ENCODE data around the gene ERC2.

Gene ERC2

DNA sequence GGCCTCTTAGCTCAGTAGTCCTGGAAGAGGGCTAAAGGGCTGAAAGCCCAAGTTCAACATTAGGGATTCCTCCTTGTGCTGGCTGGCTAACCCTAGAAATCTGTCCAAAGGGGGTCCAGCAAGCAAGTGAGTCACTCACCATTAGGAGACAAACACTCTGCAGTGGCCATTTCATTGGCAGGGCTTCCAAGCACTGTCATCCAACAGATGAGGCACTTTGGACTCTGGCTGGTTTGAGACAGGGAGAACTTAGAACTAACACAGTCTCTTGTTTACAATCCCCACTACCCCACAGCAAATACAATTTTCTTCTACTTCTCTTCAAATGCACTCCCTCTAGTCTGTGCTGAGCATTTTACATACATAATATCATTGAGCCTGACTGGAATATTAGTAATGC, 971.0 kb downstream of the ERC2 start:
- DNase-seq = no peak

DNA sequence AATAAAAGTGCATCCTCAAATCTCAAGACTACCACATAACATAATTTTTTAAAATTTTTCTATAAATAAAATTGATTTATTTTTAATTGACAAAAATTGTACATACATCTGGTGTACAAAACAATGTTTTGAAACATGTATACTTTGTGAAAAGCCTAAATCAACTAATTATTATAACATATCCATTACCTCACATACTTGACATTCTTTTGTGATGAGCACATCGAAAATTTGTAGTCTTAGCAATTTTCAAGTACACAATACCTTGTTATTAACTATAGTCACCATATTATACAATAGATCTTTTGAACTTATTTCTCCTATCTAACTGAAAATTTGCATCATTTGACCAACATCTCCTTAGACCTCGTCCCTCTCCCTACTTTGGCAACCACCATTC, 973.3 kb downstream of the ERC2 start:
- no peak for DNase-seq

DNA sequence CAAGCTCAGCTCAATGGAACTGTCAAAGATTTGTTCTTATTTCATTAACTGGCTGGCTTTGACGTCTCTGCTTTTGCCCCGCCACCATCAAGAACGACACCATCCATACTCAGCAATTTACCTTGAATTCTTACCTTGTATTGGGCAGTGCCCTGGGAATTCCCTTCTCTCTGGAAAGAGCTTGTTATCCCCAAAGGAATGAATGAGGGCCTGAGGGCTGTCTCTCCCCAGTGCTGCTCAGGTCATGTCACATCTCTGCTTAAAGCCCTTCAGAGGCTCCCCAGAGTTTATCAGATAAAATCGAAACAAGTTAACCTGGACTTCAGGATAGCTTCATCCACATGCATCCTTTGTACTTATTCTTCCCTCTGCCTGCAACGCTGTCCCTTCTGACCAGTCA, 975.3 kb downstream of the ERC2 start:
- no peak for DNase-seq

DNA sequence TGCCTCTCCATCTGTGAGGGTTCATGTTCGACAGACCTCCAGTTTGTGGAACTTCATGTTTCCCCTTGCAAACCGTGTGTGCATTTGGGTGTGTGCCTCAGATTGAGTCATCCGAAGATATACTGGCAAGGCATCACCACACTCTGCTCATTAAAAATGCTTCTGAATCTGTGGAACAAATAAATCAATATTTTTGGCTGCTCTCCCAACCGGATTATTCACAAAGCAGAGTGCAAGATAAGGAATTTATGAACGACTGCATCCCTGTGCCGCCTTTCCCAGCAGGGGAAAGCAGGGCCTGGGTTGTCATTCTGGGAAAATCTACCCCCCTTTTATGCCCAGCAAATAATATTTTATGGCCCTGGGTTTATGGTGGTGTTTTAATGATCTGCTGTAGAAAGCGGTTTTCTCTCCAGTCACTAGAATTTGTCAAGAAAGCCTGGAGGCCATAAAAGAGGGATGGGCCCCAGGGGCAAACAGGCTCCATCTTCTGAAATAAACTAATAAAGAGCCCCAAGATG, 976.9 kb downstream of the ERC2 start:
- no peak for DNase-seq

DNA sequence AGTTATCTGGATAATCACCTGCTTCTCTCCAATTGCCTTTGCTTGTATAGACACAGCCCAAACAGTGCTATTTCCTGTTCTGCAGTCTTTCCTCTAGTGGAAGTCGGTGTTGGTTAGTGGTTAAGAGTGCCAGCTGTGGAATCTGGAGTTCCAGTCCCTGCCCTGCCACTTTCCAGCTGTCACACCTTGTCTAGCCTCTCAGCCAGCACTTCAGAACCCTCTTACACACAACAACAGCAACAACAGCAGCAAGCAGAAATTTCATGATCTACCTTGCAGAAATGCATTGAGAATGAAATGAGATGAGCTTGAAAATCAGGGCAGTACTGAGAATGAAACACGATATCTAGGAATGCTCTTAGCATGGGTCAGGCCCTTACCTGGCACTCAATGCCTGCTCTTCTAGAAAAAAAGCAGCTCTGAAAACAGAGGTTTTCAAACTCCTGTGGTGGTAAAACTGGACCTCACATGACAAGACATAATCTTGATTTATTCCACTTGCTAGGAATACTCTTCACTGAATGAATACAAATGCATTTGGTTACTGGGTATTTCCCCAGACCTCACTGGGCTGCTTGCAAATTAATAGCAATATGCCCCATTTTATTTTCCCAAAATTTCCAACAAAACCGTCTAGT, 977.9 kb downstream of the ERC2 start:
- no peak for DNase-seq

DNA sequence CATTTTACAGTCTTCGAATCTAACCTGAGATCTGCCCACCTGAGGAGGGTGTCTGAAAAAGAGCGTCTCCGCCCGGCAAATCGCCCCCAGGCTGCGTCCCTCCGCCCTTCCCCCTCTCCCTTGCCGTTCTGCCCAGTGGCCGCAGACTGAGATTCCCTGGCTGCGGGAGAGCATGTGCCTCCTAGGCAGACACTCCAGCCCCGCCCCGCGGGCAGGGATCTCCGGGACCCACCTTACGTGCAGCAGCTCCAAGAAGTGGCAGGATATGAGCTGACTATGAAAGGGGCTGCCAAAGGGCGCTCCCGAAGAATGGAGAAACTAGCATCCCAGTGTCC, 978.5 kb downstream of the ERC2 start:
- no peak for DNase-seq

DNA sequence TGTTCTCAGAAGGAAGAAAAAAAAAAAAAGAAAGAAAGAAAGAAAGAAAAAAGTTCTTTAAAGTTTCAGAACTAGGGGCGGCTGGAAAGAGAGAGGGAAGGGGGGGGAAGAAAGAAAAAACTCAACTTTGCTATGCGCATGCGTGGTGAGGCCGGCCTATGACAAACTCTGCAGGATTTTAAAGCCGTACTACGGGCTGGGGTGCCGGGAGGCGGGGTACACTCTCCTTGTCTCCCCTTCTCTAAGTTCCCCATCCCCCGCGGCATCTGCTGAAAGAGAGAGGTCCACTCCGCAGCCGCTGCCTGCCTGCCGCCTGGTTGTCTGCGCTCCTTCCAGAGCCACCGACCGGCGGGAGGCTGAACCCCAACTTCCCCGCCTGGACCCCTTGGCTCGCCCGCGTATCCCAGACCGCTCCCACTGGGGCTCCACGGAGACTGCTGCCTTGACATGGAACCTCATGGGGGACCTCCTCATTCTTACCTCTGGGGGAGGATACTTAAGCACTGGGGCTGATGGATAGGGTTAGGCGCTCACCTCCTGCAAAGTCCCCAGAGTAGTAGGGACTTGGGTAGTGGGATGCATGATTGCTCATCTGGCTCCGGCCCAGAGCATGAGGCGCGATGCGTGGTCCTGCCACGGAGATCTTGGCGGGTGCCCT, 979.7 kb downstream of the ERC2 start:
- DNase-seq = peak in 1 of 2 donors; percentile 29

DNA sequence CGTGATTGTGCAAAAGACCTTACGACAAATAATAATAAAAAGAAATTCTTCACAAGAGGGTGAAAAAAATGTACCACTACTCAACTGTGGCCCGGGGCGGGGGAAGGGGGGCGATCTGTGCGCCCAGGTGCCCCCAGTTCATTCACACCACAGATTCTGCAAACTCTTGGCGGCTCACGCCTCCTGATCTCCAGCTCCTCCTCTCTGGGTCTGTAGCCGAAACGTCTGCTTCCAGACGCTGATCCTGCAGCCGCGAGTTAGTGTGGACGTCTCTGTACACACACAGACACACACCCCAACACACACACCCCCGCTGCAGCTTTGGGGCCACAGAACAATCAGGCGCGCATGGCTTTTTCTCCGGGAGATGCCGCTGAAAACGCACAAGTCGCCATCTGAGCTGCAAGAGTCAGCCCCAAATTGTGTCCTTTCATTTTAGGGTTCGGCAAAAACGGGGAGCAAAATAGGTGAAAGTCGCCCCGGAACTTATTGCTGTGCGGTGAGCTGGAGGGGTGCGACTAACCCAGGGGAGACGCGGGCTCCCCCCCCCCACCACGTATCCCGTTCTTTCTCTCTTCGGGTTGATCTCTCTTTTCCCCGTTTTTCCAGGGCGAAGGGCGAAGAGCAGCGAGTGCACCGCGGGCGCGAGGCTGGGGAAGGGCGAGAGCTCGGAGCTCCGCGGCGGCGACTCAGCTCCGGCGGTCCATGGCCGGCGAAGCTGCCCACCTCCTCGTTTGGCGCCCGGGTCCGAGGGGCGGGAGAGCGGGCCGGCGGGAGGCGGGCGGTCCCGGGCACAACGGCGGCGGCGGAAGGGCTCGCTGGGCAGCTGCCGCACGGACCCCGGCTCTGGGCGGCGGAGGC, 980.7 kb downstream of the ERC2 start:
- peak in 1 of 2 donors; percentile 8 for DNase-seq

DNA sequence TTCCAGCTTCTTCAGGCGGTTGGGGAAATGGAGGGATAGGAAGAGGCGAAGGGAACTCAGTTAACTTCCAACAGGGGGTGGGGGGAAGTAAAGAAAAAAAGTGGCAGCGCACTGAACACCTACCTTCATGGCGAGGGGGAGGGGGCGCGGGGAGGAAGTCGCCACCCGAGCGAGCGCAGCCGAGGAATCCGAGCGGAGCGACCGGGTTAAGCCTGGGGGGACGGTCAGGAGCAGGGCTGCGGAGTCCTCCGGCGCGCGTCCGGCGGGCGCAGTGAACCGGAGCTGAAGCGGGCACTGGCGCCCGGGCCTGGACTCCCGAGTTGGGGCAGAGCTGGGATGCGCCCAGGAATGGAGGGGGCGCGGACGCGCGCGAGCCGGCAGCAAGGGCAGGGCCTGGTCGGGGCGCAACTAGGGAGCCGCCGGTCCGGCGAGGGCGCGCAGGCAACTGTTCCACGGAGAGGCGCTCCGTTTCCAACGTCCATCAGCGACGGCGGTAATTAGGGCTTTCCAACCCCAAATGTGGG, 981.3 kb downstream of the ERC2 start, which contains the start of gene WNT5A:
WNT5A (minus strand) TSS at position 450 of the 524 bp plus-strand sequence; CDS start at position 129, 321 bp downstream.
- no peak for DNase-seq

DNA sequence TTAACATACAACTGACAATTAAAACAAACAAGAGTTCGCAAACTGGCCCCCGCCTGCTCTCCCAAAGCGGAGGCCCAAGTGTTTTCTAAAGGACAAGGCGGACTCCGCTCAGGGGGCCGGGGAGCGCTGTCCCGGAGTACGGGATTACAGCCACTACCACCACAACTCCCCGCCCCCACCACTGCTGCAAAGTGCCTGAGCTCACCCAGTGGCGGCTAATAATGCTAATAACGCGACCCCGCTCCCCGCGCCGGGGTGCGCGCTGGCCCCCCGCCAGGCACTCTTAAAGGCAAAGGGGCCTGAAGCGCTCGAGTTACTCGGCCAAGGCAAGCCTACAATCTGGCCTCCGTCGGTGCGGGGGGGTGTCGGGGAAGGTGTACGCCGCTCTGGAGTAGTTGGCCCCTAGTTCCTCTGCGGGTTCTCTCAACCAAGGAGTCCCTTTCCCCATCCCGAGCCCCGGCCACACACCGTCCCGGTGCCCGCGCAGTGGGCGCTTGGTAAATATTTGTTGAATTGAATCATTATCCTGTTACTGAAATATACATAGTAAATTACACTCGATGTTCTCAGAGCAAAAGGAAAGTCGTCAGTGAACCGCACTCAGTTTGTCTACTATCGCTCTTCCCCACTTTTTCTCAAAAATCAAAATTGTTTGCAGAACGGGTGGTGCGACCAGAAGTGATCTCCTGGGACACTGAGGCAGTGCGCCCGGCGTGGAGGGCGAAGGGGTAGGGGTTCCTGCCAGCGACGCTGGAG, 982.0 kb downstream of the ERC2 start:
- DNase-seq = no peak

DNA sequence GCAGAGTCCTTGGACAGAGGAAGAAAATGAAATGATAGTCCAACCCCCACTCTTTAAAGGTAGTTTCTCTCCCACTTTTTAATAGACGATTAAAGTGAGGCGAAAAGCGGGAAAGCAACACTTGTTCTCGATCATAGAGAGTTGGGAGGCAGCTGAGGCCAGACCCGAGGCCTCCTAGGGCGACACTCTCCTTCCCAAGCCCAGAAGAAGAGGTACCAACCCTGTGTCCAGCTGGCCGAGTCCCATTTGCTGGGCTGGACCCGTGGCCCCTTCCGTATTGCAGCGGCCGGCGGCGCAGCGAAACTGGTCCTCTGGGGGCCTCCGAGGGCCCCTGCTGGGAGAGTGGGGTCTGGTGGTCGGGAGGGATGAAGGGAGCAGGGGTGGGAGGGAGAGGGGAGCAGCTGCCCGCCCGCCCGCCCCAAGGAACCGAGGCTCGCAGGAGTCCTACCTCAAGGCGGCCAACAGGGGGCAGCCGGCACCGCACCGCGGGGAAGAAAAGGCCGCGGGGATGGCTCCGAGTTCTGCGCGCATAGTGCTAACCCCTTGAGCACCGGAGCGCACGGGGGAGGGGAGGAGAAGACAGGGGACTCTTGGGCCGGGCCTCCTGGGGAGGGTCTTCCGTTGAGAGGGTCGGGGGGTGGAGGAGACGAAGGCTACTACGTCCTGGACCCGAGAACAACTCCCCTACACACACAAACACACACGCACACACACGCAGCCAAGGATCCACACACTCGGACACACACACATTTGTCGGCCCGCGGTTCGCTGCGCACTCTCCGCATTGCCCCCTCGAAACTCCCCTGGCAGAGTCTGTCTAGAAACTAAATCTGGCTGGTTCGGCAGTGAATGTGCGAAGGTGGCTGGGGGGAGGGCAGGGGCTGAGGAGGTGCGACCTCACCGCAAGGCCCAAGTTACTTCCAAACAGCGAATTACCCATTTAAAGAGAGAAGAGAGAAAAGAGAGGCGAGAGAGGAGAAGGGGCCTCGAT, 983.2 kb downstream of the ERC2 start:
- DNase-seq = peak; percentile 26 to 65

DNA sequence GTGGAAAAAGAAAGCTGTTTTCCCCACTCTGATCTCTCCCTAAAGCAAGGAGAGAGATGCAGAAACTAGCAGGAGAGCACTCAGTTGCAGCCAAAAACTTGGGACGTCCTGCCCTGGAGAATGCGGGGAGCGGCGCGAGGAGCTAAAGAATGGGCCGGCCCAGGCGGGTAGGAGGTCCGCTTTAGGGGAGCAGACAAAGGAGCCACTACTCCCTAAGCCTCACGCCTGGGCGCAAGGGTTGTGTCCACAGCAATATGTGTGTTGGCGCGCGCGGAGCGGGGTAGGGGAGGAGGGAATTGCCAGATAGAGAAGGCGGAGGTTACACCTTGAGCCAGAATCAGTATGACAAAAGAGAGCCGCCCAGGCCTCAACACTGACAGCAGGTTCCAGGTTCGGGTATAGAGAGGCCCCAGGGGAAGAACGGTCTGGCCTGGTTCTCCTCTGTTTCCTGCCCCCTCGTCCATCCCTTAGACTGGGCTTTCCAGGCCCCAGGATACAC, 984.0 kb downstream of the ERC2 start:
- DNase-seq = no peak

DNA sequence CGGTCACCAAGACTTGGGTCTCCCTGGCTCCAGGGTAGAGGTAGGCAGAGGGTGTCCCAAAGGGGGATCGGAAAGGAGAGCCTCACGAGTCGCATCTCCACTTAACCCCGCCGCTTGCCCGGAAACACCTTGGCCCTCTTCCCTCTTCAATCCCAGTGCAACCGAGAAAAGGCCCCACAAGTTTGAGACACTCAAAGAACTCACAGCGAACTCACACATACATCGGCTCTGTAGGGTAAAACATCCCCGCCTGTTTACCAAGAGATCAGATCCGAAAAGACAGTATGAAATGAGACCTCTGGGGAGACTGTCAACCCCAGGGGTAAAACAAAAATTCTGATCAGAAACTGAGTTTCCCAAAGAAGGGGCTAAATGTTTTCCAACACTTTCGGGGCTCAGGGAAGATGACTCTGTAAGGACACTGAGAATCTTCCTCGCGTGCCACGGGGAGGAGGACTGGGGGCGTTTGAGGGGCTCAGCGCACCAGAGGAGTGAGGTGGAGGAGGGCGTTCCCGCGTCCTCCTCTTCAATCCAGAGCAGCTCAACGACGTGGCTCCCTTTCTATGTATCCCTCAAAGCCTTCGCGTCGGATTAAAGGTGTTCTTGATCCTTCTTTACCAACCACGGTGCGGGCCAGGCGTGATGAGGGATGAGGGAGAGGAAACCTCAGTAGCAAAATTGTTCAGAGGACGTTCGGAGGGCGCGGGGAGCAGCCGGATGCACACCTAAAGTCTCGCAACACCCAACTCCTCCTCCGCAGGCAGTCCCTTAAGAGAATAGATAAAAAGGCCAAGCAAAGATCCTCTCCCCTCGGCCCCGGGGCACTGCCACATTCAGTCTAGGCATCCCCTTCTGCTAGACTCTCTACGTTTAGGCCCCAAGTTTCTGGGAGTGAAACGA, 984.8 kb downstream of the ERC2 start:
- DNase-seq = no peak

DNA sequence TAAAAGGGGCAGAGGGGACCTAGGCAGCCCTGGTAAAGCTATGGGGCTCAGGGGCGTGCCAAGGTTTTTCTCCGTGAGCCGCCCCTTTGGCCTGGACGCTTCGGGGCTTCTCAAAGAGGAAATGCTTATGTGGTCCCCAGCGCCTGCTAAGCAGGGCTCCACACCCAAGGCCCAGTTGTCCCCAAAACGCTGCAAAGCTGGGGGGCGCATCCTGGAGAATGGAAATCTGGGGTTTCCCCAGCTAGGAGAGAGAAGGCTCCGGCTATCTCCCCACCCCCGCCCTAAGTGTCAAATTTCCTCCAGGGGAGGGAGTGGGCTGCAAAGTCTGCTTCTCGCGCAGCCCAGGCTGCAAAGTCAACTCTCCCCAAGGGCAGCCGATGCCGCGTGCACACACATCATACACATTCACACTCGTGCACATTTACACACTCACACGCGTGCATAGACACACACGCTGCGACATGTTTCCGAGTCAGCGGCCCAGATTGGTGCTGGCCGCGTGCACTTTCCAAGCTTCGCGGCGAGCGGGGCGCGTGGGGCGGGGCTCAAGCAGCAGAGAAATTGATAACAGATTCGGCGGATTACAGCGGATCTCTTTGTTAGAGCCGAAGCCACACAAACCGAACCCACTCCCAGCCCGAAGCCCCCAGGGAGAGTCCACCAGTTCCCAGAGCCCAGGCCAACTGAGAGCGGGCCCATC, 985.6 kb downstream of the ERC2 start:
- DNase-seq = no peak

DNA sequence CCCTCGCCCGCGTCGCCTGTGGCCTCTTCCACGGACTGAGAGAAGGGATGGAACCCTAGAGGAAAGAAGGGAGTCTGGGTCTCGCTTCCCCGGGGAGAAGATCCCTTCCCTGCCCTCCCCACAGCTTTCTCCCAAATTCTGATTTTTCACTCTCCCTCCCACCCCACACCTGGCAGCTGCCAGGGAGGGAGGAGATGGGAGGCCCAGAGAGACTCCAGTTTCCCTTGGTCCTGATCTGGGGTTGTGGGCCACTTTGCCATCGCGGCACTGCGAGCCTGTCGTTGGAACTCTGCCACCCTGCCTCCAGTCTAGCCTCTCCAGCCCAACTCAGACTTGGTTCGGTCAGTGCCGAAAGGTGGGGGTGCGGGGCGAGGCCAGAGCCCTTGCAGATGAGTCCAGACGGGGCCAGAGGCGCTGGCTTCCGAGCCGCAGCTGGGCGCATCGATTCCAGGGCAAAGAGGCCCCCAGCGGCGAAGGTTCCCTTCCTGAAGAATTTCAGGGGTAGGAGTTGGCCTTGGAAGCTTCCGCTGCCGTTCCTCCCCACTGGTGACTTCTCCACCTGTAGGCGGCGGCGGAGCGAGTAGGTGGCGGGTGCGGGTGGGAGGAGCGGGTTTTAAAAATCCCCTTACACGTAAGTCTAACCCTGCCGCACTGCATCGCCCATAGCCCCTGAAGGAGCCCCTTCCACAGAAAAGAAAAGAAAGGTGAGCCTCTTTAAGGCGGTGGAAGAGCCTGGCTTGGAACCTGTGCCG, 986.3 kb downstream of the ERC2 start:
- DNase-seq = no peak

DNA sequence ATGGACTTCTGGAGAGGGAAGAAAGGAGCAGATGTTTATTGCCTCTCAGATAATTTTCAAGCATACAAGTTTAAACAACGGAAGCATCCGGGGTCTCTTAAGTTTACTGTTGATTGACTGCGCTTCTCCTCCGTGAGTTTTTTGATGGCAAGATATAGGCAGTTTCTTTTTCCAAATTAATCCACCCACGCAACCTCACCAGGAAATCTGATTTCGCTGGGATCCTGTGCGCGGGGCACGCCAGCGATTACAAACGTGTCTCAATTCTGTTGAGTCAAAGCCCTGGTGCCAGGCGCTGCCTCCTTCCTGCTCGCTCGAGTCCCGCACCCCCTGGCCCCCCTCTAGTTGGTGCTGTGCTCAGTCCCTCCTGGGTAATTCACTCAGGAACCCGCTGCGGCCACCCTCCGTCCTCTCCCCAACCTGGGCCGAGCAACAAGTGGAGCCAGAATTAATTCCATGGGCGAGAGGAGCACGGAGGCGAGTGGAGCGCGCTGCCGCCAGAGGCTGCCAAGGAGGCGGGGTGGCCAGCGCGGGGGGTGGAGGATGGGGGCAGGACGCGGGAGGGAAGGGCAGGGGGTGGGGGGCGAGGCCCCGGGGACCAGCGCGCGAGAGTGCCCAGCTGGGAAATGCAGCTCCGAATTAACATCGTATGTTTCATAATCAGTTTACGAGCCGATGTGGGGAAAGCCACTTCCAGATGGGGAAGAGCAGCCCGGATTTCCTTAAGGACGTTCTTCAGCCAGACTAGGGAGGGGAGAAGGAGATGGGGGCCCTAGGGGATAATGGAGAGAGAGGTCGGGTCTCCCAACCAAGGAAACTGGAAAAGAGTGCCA, 987.1 kb downstream of the ERC2 start:
- DNase-seq = no peak

All from stimulated activated CD4-positive, alpha-beta T cell treated with anti-CD3 and anti-CD28 coated beads, Interleukin-2, amount 100 ng/mL, for 24 hours (primary cell).